Stimulated activated CD8-positive, alpha-beta memory T cell treated with anti-CD3 and anti-CD28 coated beads, Interleukin-4, amount 100 ng/mL, for 1 hour (primary cell): ENCODE data around the gene AXIN2.
"Not testable (repeated sequence)": the region's sequence is repeated elsewhere in the genome, so short reads cannot be mapped to it uniquely, and the experiment has no call there.

Source experiments
- DNase-seq, 2 donors: peaks; one replicate each; pipeline ENCODE4 v3.0.0-alpha.2; 2020; ENCODE audit warnings: low read depth in 2 of 2, low spot score in 1 of 2

AXIN2 gene

GRCh38 chr17:65487161-65487560 lies 74.3 kb downstream of the AXIN2 start:
- no peak for DNase-seq

GRCh38 chr17:65485388-65486299 lies 75.8 kb downstream of the AXIN2 start:
- DNase-seq = no peak

GRCh38 chr17:65484405-65484804 lies 77.0 kb downstream of the AXIN2 start:
- DNase-seq = not testable (repeated sequence)

GRCh38 chr17:65483438-65483837 lies 78.0 kb downstream of the AXIN2 start:
- no peak for DNase-seq

GRCh38 chr17:65482201-65482600 lies 79.2 kb downstream of the AXIN2 start:
- DNase-seq = no peak

GRCh38 chr17:65479282-65479681 lies 82.2 kb downstream of the AXIN2 start:
- DNase-seq = no peak
